Ovary (tissue), 3 donors: ENCODE measurements around the gene IWS1.

Experiments used
- EP300 ChIP-seq: sonication (generic); formaldehyde crosslinking; IDR thresholded peaks from one replicate; pipeline ENCODE4 v1.6.1; 2017; ENCODE audit warnings: antibody characterized with exemption
- POLR2A ChIP-seq: fragments of 450-650 bp; IDR thresholded peaks from one replicate; pipeline ENCODE4 v1.6.1; 2017; ENCODE audit warnings: antibody characterized with exemption, mild to moderate bottlenecking, moderate library complexity
- TF ChIP-seq, protein P1 (sequence below), 3 donors: fragments of 450-650 bp in 2 of 3; fragments of 200-600 bp in 1 of 3; IDR thresholded peaks; one replicate each; pipeline versions ENCODE4 v1.5.1 to v1.8.0; 2016 to 2022; ENCODE audit warnings: antibody characterized with exemption in 3 of 3, mild to moderate bottlenecking in 1 of 3
- donor health status: DM: no; HTN: no; CAD: no.

- TF ChIP-seq, protein P1, sequence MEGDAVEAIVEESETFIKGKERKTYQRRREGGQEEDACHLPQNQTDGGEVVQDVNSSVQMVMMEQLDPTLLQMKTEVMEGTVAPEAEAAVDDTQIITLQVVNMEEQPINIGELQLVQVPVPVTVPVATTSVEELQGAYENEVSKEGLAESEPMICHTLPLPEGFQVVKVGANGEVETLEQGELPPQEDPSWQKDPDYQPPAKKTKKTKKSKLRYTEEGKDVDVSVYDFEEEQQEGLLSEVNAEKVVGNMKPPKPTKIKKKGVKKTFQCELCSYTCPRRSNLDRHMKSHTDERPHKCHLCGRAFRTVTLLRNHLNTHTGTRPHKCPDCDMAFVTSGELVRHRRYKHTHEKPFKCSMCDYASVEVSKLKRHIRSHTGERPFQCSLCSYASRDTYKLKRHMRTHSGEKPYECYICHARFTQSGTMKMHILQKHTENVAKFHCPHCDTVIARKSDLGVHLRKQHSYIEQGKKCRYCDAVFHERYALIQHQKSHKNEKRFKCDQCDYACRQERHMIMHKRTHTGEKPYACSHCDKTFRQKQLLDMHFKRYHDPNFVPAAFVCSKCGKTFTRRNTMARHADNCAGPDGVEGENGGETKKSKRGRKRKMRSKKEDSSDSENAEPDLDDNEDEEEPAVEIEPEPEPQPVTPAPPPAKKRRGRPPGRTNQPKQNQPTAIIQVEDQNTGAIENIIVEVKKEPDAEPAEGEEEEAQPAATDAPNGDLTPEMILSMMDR (IDR thresholded peaks at IDR 0.05), result no peak
- no peak for TF ChIP-seq EP300
- no peak for TF ChIP-seq POLR2A
Observed at GRCh38 chr2:127449414-127449813, 76.9 kb downstream of the IWS1 start.
